C4-2B (cell line): Measurements from ENCODE around the gene CAMK1D.

Source experiments
- CTCF ChIP-seq: fragments of 450-650 bp; conservative IDR thresholded peaks from 2 replicates; pipeline ENCODE4 v1.5.1; 2017; ENCODE audit warnings: mild to moderate bottlenecking
- ZFX ChIP-seq: fragments of 450-650 bp; IDR thresholded peaks from 2 replicates; pipeline ENCODE4 v1.6.1; 2017

- TF ChIP-seq CTCF (no peak), ZFX (no peak)
Measured at GRCh38 chr10:12490963-12491362, 141.6 kb downstream of the CAMK1D start.
